ENCODE measurements around the gene PIP5KL1.

The PIP5KL1 gene

GRCh38 chr9:127886401-127886972 is 44.1 kb downstream of the PIP5KL1 start:
- H3K27me3 ChIP-seq (ENCODE audit: control insufficient read depth, low read length): no peaks in the 10 kb centered on the region

GRCh38 chr9:127885508-127886281 is 44.9 kb downstream of the PIP5KL1 start:
- Histone ChIP-seq H3K27ac (ENCODE audit: low read depth, low read length) (no peak overlapping the region), H3K4me3 (ENCODE audit: low read length) (no peak overlapping the region), H3K4me2 (ENCODE audit: low read length) (no peak overlapping the region), H3K9me2 (replicated peaks; ENCODE audit: control insufficient read depth, low read length) (no peaks in the 10 kb centered on the region), H3K4me1 (ENCODE audit: control insufficient read depth, low read length) (peaks cover 13% of the 10 kb centered on the region), H3K36me3 (ENCODE audit: control insufficient read depth, low read length) (peaks cover 30% of the 10 kb centered on the region), H4K20me1 (ENCODE audit: control insufficient read depth, insufficient read depth, low read depth, low read length) (no peaks in the 10 kb centered on the region), H3K27me3 (ENCODE audit: control insufficient read depth, low read length) (no peaks in the 10 kb centered on the region), H3F3A (ENCODE audit: control insufficient read depth, insufficient read depth) (peaks cover 11% of the 10 kb centered on the region), H3K9me3 (ENCODE audit: control insufficient read depth, insufficient read depth, low read length) (no peaks in the 10 kb centered on the region), H3K79me2 (ENCODE audit: control insufficient read depth, low read length) (no peaks in the 10 kb centered on the region)
- no peak for TF ChIP-seq CTCF (IDR thresholded peaks at IDR 0.05; ENCODE audit: low read depth, low read length, poor library complexity, severe bottlenecking)
- no peak for TF ChIP-seq EZH2phosphoT487 (IDR thresholded peaks at IDR 0.05; ENCODE audit: borderline replicate concordance, low read length)

More at GRCh38 chr9:127886401-127886972, 44.1 kb downstream of the PIP5KL1 start:
- H3F3A ChIP-seq (ENCODE audit: control insufficient read depth, insufficient read depth): peaks cover 6% of the 10 kb centered on the region
- H4K20me1 ChIP-seq (ENCODE audit: control insufficient read depth, insufficient read depth, low read depth, low read length): no peaks in the 10 kb centered on the region
- H3K79me2 ChIP-seq (ENCODE audit: control insufficient read depth, low read length): no peaks in the 10 kb centered on the region
- no peak overlapping the region for H3K27ac ChIP-seq (ENCODE audit: low read depth, low read length)
- H3K9me2 ChIP-seq (replicated peaks; ENCODE audit: control insufficient read depth, low read length): no peaks in the 10 kb centered on the region
- H3K4me1 ChIP-seq (ENCODE audit: control insufficient read depth, low read length): peaks cover 13% of the 10 kb centered on the region
- H3K4me3 ChIP-seq (ENCODE audit: low read length): no peak overlapping the region
- TF ChIP-seq EZH2phosphoT487 (IDR thresholded peaks at IDR 0.05; ENCODE audit: borderline replicate concordance, low read length) (no peak), CTCF (IDR thresholded peaks at IDR 0.05; ENCODE audit: low read depth, low read length, poor library complexity, severe bottlenecking) (no peak)
- H3K36me3 ChIP-seq (ENCODE audit: control insufficient read depth, low read length): peaks cover 34% of the 10 kb centered on the region
- H3K4me2 ChIP-seq (ENCODE audit: low read length): no peak overlapping the region
- no peaks in the 10 kb centered on the region for H3K9me3 ChIP-seq (ENCODE audit: control insufficient read depth, insufficient read depth, low read length)

GRCh38 chr9:127884976-127885490 is 45.5 kb downstream of the PIP5KL1 start:
- Histone ChIP-seq H3K4me3 (ENCODE audit: low read length) (no peak overlapping the region), H3K36me3 (ENCODE audit: control insufficient read depth, low read length) (peaks cover 23% of the 10 kb centered on the region), H3K27me3 (ENCODE audit: control insufficient read depth, low read length) (no peaks in the 10 kb centered on the region), H3K9me2 (replicated peaks; ENCODE audit: control insufficient read depth, low read length) (no peaks in the 10 kb centered on the region), H3K9me3 (ENCODE audit: control insufficient read depth, insufficient read depth, low read length) (no peaks in the 10 kb centered on the region), H4K20me1 (ENCODE audit: control insufficient read depth, insufficient read depth, low read depth, low read length) (no peaks in the 10 kb centered on the region), H3K27ac (ENCODE audit: low read depth, low read length) (no peak overlapping the region), H3K4me2 (ENCODE audit: low read length) (no peak overlapping the region), H3F3A (ENCODE audit: control insufficient read depth, insufficient read depth) (peaks cover 12% of the 10 kb centered on the region), H3K4me1 (ENCODE audit: control insufficient read depth, low read length) (peaks cover 18% of the 10 kb centered on the region), H3K79me2 (ENCODE audit: control insufficient read depth, low read length) (no peaks in the 10 kb centered on the region)
- no peak for TF ChIP-seq CTCF (IDR thresholded peaks at IDR 0.05; ENCODE audit: low read depth, low read length, poor library complexity, severe bottlenecking)
- TF ChIP-seq EZH2phosphoT487 (IDR thresholded peaks at IDR 0.05; ENCODE audit: borderline replicate concordance, low read length): no peak
